NCI-H748 (cell line): ENCODE results near the gene SLC18A3.

Source experiments
- DNase-seq: peaks from one replicate; lab custom pipeline; 2025; ENCODE audit not compliant: unreplicated experiment; lab: John Stamatoyannopoulos, UW

Gene SLC18A3

GRCh38 chr10:49595713-49596492, 14.2 kb upstream of the SLC18A3 start:
- no peak for DNase-seq

GRCh38 chr10:49596493-49596809, 13.7 kb upstream of the SLC18A3 start:
- no peak for DNase-seq

GRCh38 chr10:49596836-49597235, 13.3 kb upstream of the SLC18A3 start:
- DNase-seq: no peak

GRCh38 chr10:49597426-49598163, 12.5 kb upstream of the SLC18A3 start:
- DNase-seq: no peak

- no peak for DNase-seq
Measured at GRCh38 chr10:49598164-49598856, 11.8 kb upstream of the SLC18A3 start.

- DNase-seq: no peak
Measured at GRCh38 chr10:49598986-49599385, 11.1 kb upstream of the SLC18A3 start.

- no peak for DNase-seq
Measured at GRCh38 chr10:49599546-49599945, 10.6 kb upstream of the SLC18A3 start.

GRCh38 chr10:49600046-49600445, 10.1 kb upstream of the SLC18A3 start:
- no peak for DNase-seq

- no peak for DNase-seq
Measured at GRCh38 chr10:49600781-49601400, 9.2 kb upstream of the SLC18A3 start.

GRCh38 chr10:49601857-49602256, 8.3 kb upstream of the SLC18A3 start:
- DNase-seq: no peak

GRCh38 chr10:49602380-49603023, 7.6 kb upstream of the SLC18A3 start:
- DNase-seq: no peak

- DNase-seq: no peak
Measured at GRCh38 chr10:49605216-49605938, 4.7 kb upstream of the SLC18A3 start.

GRCh38 chr10:49605939-49606509, 4.1 kb upstream of the SLC18A3 start:
- DNase-seq: no peak

- DNase-seq: no peak
Measured at GRCh38 chr10:49606981-49607535, 3.1 kb upstream of the SLC18A3 start.

GRCh38 chr10:49608166-49609005, 1.7 kb upstream of the SLC18A3 start:
- no peak for DNase-seq

GRCh38 chr10:49609006-49609282, 1.2 kb upstream of the SLC18A3 start:
- peak; percentile 36 for DNase-seq

GRCh38 chr10:49609283-49610113, 612 bp upstream of the SLC18A3 start:
- DNase-seq: peak; percentile 61

- peak; percentile 32 for DNase-seq
Measured at GRCh38 chr10:49610458-49611165, 502 bp downstream of the SLC18A3 start.
